Stimulated activated CD8-positive, alpha-beta memory T cell treated with anti-CD3 and anti-CD28 coated beads, Interleukin-12 subunit alpha, Interleukin-12 subunit beta, amount 100 ng/mL, for 4 hours (primary cell): ENCODE data around the gene ACAN.

Experiments used
- DNase-seq: peaks from one replicate; pipeline ENCODE4 v3.0.0-alpha.2; 2020; ENCODE audit warnings: low read depth

ACAN gene

DNA sequence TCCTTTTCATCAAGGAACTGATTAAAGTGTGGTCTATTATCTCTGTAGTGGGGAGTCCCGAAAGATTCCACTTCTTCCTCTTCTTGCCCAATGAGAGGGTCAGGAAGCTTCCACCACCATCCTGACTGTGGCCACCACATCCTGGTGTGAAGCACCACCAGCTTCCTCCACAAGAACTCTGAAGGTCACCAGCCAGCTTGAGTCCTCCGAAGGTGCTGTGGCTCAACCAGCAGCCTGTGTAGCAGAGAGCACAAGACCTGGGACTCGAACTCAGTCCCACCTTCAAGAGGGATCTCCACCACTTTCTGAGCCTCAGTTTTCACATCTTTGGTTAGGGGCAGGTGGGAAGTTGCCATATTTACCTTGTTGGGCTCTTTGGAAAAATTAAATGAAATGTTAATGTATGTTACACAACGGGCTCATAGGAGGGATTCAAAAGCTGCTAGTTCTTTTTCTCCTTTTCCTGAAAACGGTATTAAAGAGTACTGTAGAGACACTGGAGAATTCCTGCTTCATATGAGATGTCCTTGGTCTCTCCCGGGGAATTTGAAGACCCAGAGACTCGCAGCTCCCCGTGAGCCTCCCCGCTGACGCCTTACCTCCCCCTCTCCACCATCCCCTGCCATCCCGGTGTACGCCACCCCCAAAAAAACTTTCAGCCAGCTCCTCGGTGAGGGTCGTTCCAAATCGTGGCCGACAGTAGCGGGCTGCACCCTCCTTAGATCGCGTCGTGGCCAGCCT is 816 bp upstream of the ACAN start:
- DNase-seq: no peak

DNA sequence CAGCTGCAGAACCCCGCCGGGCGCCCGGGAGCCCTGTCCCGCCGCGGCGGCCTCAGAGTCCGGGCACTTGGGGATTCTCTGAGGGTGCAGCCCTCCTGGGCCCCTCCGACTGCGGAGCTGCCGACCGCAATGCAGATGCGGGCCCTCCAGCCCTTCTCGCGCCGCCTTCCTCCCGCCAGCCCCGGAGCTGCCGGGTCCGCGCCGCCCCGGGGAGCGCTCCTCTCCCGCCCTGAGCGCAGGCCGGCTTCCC is 320 bp upstream of the ACAN start:
- DNase-seq: no peak

DNA sequence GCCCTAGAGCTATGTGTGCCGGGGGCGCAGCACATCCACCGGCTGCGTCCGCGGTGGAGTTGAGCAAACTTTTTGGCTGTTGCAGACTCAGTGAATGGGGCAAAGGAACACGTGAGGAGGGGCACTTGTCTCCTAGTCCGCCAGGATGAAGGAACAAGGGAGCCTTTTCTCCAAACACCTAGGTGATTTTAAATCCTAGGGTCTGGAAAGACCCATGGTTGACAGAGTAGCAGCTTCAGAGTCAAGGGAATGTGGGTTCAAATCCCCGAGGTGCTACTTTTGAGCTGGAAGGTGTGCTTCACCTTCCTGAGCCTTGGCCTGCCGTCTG is 648 bp downstream of the ACAN start:
- DNase-seq: no peak

DNA sequence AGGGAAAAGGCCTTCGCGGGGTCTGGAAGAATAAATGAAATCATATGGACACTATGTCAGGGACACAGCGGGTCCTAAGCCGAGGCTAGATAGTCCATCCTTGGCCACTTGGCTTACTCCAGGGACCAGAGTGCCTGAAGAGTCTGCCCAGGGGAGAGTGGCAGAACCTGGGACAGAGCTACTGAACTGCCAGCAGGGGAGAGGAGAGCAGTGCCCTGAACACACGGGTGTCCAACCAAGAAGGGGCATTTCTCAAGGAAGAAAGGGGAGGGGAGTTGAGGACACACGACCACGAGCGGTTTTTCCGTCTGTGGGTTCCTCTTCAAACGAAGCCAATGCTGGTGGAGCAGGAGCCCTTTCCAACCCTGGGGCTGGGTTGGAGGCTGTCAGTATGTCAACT is 1.0 kb downstream of the ACAN start:
- no peak for DNase-seq

DNA sequence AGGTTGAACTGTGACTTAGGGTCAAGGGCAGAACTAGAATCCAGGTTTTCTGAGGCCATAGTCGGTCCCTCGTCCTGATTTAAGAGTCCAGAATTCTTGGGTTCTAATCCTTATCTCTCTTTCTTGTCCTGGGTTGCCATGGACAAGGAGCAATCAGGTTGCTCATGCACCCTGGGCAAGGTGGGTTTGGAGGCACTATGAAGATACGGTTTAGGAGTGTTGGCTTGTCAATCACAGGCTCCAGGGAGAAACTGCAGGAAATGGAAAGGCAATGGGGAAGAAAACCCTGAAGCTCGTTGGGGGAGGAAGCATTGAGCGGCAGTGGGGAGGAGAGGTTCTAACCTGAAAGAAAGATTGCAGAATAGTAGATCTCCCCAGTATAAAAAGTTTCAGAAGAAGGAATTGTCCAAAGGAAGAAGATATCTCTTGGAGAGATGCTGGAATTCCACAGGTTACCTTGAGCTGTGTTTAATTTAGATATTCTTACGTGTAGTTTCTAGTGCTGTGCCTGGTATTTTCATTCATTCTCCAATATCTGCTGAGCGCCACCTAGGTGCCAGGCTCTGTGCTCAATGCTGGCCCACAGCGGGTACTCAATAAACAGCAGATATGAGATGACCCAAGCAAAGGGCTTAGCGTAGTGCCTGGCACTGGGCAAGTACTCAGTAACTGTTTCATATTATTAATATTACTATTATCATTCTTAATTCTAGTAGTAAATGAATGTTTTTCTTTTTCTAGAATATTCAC is 2.0 kb downstream of the ACAN start:
- DNase-seq: no peak

DNA sequence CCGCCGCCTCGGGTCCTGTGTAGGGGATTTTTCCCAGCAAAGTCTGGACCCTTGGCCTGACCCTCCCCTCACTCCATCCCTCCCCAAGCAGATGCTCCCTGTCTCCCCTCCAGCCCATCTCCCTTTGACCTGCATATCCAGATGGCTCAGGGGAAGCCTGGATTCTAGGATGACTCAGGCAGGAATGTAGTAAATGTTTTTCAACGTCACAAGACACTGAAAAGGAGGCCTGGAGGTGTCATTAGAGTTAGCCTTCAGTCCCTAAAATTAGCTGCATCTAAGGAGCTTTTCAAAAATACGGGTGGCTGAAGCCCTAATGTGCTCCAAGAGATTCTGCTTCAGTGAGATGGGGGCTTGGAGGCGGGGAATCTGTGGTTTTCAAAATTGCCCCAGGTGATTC is 7.2 kb downstream of the ACAN start:
- no peak for DNase-seq

DNA sequence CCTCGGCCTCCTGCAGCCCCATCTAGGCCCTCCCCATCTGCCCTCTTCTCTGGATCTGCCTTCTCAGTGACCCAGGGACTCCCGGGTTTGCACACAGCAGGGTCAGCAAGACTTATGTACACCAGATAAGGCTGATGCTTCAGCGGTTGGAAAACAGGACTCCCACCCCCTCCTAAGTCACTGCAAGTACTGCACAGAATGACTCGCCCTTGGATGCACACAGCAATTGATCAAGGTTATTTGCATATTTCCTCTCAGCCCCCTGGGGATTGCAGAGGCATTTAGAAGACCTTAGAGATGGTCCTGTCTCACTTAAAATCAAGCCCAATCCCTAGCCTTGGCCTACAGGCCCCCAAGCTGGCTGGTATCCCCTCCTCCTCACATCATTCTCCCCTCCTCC is 8.9 kb downstream of the ACAN start:
- no peak for DNase-seq

DNA sequence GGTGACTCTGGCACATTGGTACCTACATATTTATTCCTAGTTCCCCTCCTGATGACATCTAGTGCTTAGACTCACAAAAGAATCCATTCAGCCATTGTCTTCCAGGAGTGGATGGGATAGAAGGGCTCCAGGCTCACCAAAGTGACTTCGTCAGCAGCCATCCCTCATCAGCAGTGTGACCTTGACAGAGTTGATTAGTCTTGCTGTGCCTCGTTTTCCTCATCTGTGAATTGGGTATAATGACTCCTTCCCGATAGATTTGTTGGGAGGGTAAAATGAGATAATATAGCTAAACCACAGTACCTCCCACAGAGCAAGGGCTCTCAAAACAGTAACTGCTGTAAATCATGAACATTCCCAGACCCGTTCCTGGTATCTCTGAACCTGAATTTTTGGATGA is 10.7 kb downstream of the ACAN start:
- DNase-seq: no peak

DNA sequence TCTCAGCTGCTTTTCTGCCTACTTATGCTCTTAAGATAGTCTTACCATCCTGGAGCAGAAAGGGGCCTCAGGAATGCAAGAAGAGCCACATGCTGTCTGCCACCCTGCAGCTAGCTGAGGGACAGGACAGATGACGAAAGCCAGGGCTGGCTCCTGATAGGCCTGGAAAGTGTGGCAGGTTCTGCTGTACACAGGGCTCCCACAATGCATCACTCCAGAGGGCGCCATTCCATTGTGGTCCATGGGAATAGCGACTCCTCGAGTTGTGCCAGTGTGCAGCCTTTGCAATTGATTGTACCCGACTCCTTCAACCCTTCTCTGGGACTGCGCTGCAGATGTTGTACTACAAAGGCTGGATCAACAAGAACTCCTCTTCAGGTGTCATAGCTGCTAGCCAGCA is 11.2 kb downstream of the ACAN start:
- no peak for DNase-seq

DNA sequence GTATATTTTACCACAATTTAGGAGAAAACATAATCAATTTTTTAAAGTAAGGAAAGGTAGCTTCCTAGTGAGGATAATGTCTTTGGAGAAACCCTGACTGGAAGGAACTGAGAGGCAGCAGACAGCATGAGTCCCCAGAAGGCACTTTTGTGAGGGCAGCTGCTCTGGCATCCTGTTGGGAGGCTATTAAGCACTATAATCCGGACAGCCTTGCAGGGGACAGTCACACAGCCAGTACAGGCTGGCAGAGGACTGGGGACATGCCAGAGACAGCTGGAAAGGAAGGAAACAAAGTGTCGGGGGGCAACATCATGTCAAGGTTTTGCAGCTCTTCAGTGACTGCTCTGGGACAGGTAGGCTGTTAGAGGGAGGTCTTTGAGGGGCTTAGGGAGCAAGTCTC is 15.7 kb downstream of the ACAN start:
- DNase-seq: no peak

DNA sequence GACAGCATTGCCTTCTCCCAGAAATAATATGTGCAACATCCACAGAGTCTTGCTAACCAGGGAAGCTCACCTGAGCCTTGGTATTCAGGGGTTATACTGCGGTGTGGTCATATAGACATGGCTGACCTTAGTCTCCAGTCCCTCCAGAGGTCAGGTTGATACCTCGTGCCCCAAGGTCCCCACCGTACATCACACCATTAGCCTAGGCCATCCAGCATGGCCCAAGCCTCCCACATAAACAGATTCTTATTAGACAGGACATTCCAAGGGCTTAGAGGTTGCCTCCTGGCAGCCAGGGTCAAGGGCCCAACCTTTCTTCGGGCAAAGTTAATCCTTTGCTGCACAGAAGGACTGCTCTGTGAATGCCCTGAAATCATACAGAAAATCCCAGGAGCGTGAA is 18.8 kb downstream of the ACAN start:
- DNase-seq: no peak

DNA sequence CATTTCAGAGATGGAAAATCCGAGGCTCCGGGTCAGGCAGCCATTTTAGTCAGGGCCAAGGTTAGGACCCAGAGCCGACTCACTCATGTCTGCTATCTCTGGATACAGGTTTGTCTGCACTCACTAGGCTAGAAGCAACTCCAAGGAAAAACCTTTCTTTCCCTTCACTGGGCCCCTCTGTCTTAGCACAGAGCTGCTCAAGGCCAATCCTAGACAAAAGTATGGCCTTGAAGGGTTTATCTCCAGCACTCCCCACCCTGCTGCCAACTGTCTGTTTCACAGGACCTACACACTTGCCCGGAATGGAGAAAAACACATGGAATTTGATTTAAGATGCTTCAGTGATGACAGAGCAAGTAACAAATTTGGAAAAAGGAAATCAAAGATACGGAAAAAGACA is 25.6 kb downstream of the ACAN start:
- DNase-seq: no peak

DNA sequence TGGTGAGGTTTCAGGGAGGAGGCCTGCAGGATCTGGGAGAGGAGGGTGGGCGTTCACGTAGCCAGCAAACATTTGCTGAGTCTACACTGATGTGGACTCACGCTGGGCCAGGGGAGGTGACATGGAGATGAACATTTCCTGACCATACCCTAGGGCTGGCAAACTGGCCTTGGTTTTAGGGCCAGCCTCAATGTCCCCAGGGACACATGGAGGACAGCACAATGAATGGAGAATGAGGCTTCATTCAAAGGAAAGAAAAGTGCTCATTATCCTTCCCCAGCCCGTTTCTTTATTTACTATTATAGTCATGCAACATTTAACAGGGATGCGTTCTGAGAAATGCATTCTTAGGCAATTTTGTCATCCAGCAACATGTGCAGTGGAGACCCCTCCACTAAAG is 26.8 kb downstream of the ACAN start:
- no peak for DNase-seq

DNA sequence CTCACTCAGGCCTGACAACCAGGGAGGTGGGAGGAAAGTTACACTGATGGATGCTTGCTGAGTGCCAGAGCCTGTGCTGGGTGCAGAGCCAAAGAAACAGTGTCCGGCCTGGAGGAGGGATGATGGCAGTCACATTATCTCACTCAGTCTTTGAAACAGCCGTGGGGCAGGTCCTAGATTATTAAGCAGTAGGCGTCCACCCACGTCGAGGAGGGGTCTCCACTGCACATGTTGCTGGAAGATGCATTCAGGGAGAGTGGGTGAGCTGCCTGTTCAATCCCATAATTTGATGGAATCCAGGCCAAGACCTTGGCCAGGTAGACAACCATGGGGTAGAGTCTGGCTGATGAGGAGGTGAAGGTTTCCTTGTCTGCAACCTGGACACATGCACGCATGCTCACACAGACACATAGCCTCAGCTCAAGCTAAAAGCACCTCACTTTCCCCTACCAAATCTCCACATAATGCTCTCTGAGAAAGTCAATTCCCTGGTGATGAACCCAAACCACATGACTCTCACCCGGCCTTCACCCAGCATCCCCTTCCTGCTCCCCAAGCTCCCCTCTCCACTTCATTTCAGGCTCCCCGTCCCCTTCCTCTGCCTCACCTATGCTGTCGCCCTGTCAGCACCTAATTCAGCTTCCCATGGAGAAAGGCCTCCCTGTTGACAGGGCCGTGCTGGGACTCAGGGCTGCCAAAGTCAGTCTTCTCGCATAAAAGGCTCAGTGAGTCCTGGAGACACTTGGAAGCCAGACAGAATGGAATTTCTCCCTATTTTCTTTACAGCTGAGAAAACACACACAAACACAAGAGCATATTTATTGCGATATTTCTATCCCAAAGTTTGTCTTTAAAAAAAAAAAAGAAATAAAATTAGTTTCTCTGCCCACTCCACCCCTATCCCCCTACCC is 29.8 kb downstream of the ACAN start:
- no peak for DNase-seq

DNA sequence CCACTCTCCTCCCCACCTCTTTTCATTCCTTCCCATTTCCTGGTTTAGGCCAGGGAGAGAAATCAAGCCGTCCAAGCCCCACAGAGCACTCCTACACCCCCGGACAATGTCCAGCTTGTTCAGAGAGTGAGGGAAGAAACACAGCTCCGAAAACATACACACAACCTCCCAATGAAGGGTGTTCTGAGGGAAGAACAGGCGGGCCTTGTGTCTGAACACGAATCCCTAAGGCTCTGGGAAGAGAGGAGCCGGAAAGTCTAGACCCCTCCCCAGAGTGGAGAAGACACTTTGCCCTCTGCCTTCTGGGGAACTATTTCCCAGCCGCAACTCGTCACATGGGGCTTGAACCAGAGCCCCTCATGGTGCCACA is 30.5 kb downstream of the ACAN start:
- DNase-seq: no peak

DNA sequence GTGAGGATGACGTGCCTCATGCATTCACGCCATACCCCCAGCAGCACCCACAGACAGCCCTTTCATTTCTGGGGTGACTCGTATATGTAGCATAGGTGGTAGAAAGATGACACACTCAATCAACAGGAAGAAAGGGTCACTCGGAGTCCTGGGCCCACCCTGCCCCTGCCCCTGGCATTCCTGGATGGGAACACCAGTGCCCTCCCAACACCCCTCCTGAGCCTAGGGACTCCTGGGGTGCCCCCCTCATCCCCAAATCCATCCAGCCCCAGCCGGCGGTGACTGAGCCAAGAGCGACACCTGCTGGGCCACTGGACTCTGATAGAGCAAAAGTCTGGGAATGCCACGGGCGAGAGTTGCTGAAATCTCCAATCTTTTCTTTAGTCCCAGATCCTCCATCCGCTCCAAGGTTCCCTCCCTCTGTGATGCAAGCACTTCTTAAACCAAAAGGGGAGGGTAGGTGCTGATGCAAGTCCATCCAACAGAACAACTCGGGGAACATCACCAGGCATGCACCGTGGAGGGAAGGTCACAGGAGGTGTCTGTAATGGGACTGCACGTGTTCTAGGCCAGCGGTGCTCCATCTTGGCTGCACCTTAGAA is 31.1 kb downstream of the ACAN start:
- no peak for DNase-seq

DNA sequence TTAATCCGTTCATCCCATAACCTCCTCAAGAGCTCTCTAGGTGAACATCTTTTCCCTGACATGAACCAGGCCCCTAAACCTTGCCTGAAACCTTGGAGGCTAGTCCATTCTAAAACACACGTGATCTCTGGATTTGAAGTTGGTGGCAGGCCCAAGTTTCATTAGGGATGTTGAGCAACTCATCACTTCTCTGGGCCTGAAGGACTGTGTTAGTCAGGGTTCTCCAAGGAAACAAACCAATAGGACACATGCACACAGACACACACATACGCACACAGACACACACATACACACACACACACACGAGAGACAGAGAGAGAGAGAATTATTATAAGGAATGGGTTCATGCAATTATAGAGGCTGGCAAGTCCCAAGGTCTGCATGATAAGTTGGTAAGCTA is 31.9 kb downstream of the ACAN start:
- no peak for DNase-seq

DNA sequence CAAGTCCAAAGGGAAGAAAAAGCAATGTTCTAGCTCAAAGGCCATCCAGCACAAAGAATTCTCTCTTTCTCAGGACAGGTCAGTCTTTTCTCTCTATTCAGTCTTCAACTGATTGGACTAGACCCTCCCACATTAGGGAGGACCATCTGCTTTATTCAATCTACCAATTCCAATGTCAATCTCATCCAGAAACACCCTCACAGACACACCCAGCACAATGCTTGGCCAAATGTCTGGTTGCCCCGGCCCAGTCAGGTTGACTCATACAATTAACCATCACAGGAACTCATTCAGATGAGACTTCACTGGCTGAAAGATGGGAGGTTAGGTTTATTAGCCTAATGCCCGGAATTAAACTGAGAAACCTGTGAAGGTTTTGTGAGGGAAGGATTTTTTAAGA is 32.4 kb downstream of the ACAN start:
- no peak for DNase-seq

DNA sequence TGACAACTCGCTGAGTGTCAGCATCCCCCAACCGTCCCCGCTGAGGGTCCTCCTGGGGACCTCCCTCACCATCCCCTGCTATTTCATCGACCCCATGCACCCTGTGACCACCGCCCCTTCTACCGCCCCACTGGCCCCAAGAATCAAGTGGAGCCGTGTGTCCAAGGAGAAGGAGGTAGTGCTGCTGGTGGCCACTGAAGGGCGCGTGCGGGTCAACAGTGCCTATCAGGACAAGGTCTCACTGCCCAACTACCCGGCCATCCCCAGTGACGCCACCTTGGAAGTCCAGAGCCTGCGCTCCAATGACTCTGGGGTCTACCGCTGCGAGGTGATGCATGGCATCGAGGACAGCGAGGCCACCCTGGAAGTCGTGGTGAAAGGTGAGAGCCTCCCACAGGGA is 35.4 kb downstream of the ACAN start:
- DNase-seq: no peak

DNA sequence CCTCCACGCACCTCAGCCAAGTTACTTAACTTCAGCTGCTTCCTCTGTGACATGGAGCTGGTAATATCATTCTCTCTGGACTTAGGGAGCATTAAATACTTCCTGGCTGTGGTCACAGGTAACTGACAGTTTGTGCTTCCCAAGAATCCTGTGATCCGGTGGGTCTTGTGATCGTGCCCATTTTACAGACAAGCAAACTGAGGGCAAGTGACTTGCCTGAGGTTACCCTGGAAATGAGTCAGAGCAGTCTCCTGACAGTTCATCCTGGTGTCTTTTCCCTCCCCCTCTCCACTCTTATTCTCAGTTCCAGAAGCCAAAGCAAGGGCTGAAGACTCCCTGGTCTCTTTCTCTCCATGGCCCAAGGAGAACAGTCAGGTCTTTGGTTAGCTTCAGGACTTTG is 35.9 kb downstream of the ACAN start:
- DNase-seq: no peak

DNA sequence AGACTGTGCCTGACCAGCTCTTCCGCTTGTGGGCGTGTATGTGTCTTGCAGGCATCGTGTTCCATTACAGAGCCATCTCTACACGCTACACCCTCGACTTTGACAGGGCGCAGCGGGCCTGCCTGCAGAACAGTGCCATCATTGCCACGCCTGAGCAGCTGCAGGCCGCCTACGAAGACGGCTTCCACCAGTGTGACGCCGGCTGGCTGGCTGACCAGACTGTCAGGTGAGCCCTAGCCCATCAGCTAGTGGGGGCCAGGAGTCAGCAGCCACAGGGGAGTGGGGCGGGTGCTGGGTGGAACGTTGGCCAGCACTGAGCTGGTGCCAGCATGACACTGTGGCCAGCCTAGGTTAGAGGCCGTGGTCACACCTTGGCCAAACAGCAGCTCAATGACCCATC is 36.7 kb downstream of the ACAN start:
- no peak for DNase-seq

DNA sequence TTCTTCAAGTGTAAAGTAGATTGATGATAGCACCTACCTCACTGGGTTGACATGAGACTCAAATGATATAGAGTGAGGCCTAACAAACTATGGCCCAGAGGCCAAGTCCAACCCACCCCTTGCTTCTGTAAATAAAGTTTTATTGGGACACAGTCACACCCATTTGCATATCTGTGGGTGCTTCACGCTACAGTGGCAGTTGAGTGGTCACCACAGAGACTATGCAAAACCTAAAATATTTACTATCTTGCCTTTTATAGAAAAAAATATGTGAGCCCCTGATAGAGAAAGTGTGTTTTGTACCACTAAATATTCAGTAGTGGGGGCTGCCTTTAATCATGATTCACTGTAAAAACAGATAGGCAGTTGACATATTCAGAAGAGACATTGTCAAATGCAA is 38.0 kb downstream of the ACAN start:
- DNase-seq: no peak

DNA sequence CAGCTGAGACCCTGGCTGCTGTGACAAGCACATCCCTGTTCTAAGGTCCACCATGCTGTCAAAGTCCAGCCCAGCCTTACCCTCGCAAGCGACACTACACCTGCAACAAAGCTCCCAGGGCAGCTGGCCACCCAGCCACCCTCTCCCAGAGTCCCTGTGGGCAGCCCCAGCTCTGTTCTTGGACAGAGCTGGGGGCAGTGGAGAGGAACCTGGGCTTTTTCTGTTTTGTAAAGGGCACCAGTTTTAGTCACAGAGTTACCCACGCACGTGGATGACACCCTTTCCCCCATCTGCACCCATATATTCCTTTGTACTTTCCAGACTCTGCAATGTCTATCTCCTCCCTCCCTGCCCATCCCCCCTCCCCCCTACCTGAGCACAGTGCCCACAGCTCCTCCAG is 38.9 kb downstream of the ACAN start:
- DNase-seq: no peak
